Left lung (tissue), 10 donors: ENCODE measurements around the gene IL13RA2. TPM values are rescaled to one million over a fixed set of nuclear protein-coding genes. Genes with fewer than 3 reads are reported as not detected.

ENCODE experiments used
- ATAC-seq: fragments of 200-7000 bp; cut with Tn5 transposase; one replicate; pipeline ENCODE4 v1.9.1; 2020; ENCODE audit warnings: moderate library complexity
- DNase-seq, 4 donors: peaks; one replicate each; pipeline ENCODE4 v3.0.0-alpha.2; 2013 to 2020
- H3K27ac ChIP-seq, 2 donors: fragments of 200-600 bp; sonication (generic) in 1 of 2; one replicate each; pipeline versions ENCODE4 v1.5.0 to v1.8.0; 2020 to 2021
- H3K27me3 ChIP-seq, 2 donors: fragments of 200-600 bp; sonication (generic) in 1 of 2; one replicate each; pipeline versions ENCODE4 v1.5.0 to v1.8.0; 2020 to 2021
- H3K36me3 ChIP-seq, 2 donors: fragments of 200-600 bp; sonication (generic) in 1 of 2; one replicate each; pipeline versions ENCODE4 v1.5.0 to v1.8.0; 2020 to 2021
- H3K4me1 ChIP-seq, 2 donors: fragments of 200-600 bp; one replicate each; pipeline ENCODE4 v1.8.0; 2021
- H3K4me3 ChIP-seq, 2 donors: fragments of 200-600 bp; sonication (generic) in 1 of 2; one replicate each; pipeline versions ENCODE4 v1.5.0 to v1.8.0; 2020 to 2021; ENCODE audit warnings: mild to moderate bottlenecking in 1 of 2
- H3K9me3 ChIP-seq, 2 donors: fragments of 200-600 bp; sonication (generic) in 1 of 2; one replicate each; pipeline versions ENCODE4 v1.5.0 to v1.8.0; 2020 to 2021
- CTCF ChIP-seq, 2 donors: fragments of 200-600 bp; sonication (generic) in 1 of 2; IDR thresholded peaks; one replicate each; pipeline versions ENCODE4 v1.5.0 to v1.8.0; 2021; ENCODE audit warnings: antibody characterized with exemption in 2 of 2
- intact Hi-C, 2 donors: fragments of 100-400 bp; cut with DNase I; formaldehyde crosslinking; loops; one replicate each; pipeline versions ENCODE4 v1.11.2 to v1.14.2; 2022
- polyA plus RNA-seq, 6 donors: library from polyadenylated mRNA; unstranded; fragments of 120-200 nt; gene quantifications; one replicate each; pipeline ENCODE4 v1.2.1, GENCODE V29; 2013; ENCODE audit not compliant: insufficient read length in 6 of 6
- total RNA-seq, 2 donors: library from RNA; stranded (reverse); fragmentation: NEBNext Ultra II Directional; extraction: Animal tissue kit (Norgen Biotek cat#: 25700); gene quantifications; one replicate each; pipeline ENCODE4 v1.2.1, GENCODE V29; 2021
- donor health status: DM: no; HTN: yes; CAD: no.
- donor health status: DM: no; HTN: no; CAD: no.

Gene IL13RA2
- total and polyA plus RNA-seq, 8 donors: 0.24 to 4.0 (median 0.49) TPM

GRCh38 chrX:114976292-114976691, 41.1 kb downstream of the IL13RA2 start:
- no peaks in the 10 kb centered on the region for H3K36me3 ChIP-seq
- H3K4me1 ChIP-seq: no peaks in the 10 kb centered on the region
- H3K27ac ChIP-seq: no peak overlapping the region
- no peak overlapping the region for H3K4me3 ChIP-seq
- intact Hi-C loops: no loop called here
- H3K27me3 ChIP-seq: no peaks in the 10 kb centered on the region
- ATAC-seq (no peak), DNase-seq (no peak)
- H3K9me3 ChIP-seq: no peaks in the 10 kb centered on the region
- TF ChIP-seq CTCF (IDR thresholded peaks at IDR 0.05): no peak

- no peak for TF ChIP-seq CTCF (IDR thresholded peaks at IDR 0.05)
- H3K4me1 ChIP-seq: no peaks in the 10 kb centered on the region
- H3K27me3 ChIP-seq: peaks cover 0 to 8% of the 10 kb centered on the region in 2 donors
- ATAC-seq (no peak), DNase-seq (no peak)
- H3K4me3 ChIP-seq: no peak overlapping the region
- intact Hi-C loops: no loop called here
- no peaks in the 10 kb centered on the region for H3K36me3 ChIP-seq
- H3K27ac ChIP-seq: no peak overlapping the region
- H3K9me3 ChIP-seq: no peaks in the 10 kb centered on the region
Observed at GRCh38 chrX:114973013-114973412, 44.4 kb downstream of the IL13RA2 start.

- H3K9me3 ChIP-seq: no peaks in the 10 kb centered on the region
- H3K36me3 ChIP-seq: no peaks in the 10 kb centered on the region
- intact Hi-C loops: no loop called here
- no peak overlapping the region for H3K27ac ChIP-seq
- TF ChIP-seq CTCF (IDR thresholded peaks at IDR 0.05): no peak
- no peaks in the 10 kb centered on the region for H3K4me1 ChIP-seq
- no peak for DNase-seq
- no peak for ATAC-seq
- peaks cover 0 to 11% of the 10 kb centered on the region in 2 donors for H3K27me3 ChIP-seq
- H3K4me3 ChIP-seq: no peak overlapping the region
Observed at GRCh38 chrX:114970806-114971205, 46.6 kb downstream of the IL13RA2 start.

GRCh38 chrX:114964374-114964773, 53.0 kb downstream of the IL13RA2 start:
- TF ChIP-seq CTCF (IDR thresholded peaks at IDR 0.05): no peak
- Histone ChIP-seq H3K4me1 (no peaks in the 10 kb centered on the region), H3K27me3 (peaks cover 0 to 12% of the 10 kb centered on the region in 2 donors), H3K27ac (no peak overlapping the region), H3K36me3 (no peaks in the 10 kb centered on the region), H3K9me3 (no peaks in the 10 kb centered on the region), H3K4me3 (no peak overlapping the region)
- ATAC-seq (no peak), DNase-seq (no peak)
- intact Hi-C loops: no loop called here

- no peak for TF ChIP-seq CTCF (IDR thresholded peaks at IDR 0.05)
- Histone ChIP-seq H3K27me3 (peaks cover 0 to 7% of the 10 kb centered on the region in 2 donors), H3K27ac (no peak overlapping the region), H3K4me1 (no peaks in the 10 kb centered on the region), H3K4me3 (no peak overlapping the region), H3K9me3 (no peaks in the 10 kb centered on the region), H3K36me3 (no peaks in the 10 kb centered on the region)
- intact Hi-C loops: no loop called here
- DNase-seq (no peak), ATAC-seq (no peak)
Observed at GRCh38 chrX:114962209-114962608, 55.2 kb downstream of the IL13RA2 start.
